Measurements from ENCODE around the gene ZFHX2. TPM values are rescaled to one million over a fixed set of nuclear protein-coding genes. Genes with fewer than 3 reads are reported as not detected.

ZFHX2 gene
- total and polyA plus RNA-seq, 2 of the 13 experiments (the other 11 are each of a cell fraction or from before 2014, with no cell fraction given) = 0.17 to 0.44 TPM

- no peak for TF ChIP-seq CENPX (CRISPR knock-in tag; IDR thresholded peaks at IDR 0.05)
- TF ChIP-seq NPAS2 (CRISPR knock-in tag; IDR thresholded peaks at IDR 0.05; ENCODE audit: borderline replicate concordance) = no peak
- TF ChIP-seq ZNF317 (CRISPR knock-in tag; IDR thresholded peaks at IDR 0.05) = 0 out of 2 replicates have a peak, but pooled peaks have one; percentile 23
- peak; percentile 60; the same call in 1 of the 2 replicates for TF ChIP-seq MXD1 (CRISPR knock-in tag; IDR thresholded peaks at IDR 0.05)
- 0 out of 2 replicates have a peak, but pooled peaks have one; percentile 51 for TF ChIP-seq KIAA2018 (CRISPR knock-in tag; IDR thresholded peaks at IDR 0.05; ENCODE audit: borderline replicate concordance)
- peak; percentile 38 for TF ChIP-seq FOSL2 (CRISPR knock-in tag; IDR thresholded peaks at IDR 0.05)
- peak; percentile 25; the same call in 1 of the 2 replicates for TF ChIP-seq NFKB2 (CRISPR knock-in tag; IDR thresholded peaks at IDR 0.05; ENCODE audit: borderline replicate concordance)
- no peak for TF ChIP-seq HNF4G (IDR thresholded peaks at IDR 0.05; ENCODE audit: borderline replicate concordance, low read depth, low read length)
- no peak for TF ChIP-seq HNF4G (CRISPR knock-in tag; IDR thresholded peaks at IDR 0.05; ENCODE audit: borderline replicate concordance, low read depth)
- no peak for TF ChIP-seq ZNF670 (CRISPR knock-in tag; IDR thresholded peaks at IDR 0.05; ENCODE audit: borderline replicate concordance)
- TF ChIP-seq NRL (CRISPR knock-in tag; IDR thresholded peaks at IDR 0.05; ENCODE audit: borderline replicate concordance) = no peak
- no peak for TF ChIP-seq RERE (CRISPR knock-in tag; IDR thresholded peaks at IDR 0.05; ENCODE audit: low read depth)
- no peak for TF ChIP-seq RFXANK (CRISPR knock-in tag; IDR thresholded peaks at IDR 0.05)
- TF ChIP-seq ZNF256 (CRISPR knock-in tag; conservative IDR thresholded peaks at IDR 0.05) = no peak
Observed at GRCh38 chr14:23559010-23559925, 7.7 kb upstream of the ZFHX2 start (continued).

Data from HepG2 (cell line).